ENCODE data around the gene UEVLD.

Gene UEVLD

GRCh38 chr11:18495271-18495670, 93.3 kb downstream of the UEVLD start:
- no peak for DNase-seq

DNA sequence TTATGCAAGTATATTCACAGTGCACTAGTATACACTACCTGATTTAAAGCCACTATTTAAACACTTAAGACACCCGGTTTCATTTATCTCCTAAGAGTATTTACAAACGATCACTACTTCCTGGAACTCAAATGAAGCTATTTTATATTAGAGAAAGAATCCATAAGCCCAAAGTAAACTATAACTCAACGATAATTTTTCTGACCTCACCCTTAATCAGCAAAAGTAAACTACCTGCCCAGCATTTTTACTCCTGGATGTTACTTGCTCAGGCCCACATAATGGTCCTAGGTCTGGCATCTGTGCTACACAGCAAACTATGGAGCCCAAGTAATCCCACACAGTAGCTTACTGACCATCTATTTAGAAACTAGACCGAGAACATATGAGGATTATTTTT, 95.2 kb downstream of the UEVLD start:
- no peak for DNase-seq

- no peak for DNase-seq
Observed at GRCh38 chr11:18492888-18493287, 95.6 kb downstream of the UEVLD start.

- DNase-seq = no peak
Observed at GRCh38 chr11:18491924-18492323, 96.6 kb downstream of the UEVLD start.

DNA sequence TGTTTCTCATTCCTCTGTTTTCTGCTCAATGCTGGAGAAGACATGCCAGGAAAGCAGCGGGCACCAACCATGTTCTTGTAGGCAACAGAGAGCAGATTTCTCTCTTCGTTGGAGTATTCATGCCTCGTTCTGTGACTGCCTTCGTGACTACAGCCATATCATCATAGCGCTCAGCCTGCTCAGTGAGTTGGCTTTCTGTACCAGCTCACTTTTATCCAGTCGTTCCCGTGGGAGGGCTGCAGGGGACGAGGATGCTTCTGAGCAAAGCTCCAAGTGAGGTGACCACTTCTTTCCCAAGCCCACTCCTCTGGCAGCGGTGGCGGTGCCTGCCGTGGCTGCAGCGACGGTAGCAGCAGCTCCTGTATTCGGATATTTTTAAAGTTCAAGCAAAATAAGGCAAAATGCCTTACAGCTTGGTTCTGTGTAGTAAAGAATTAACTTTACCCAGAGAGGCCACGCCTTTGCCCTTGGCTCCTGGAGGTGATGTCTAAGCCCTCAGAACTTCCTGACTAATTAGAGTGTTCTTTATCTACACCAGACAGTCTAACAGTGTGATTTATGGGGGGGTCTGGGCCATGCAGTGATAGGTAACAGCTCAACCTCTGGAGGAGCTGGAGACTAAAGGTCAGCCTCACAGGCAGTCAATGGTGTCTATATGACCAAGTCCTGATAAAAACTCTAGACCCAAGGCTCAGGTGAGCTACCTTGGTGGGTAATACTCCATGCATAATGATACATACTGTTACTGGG, 97.6 kb downstream of the UEVLD start:
- DNase-seq = no peak

- no peak for DNase-seq
Observed at GRCh38 chr11:18490319-18490718, 98.2 kb downstream of the UEVLD start.

- DNase-seq = no peak
Observed at GRCh38 chr11:18485913-18486528, 102.5 kb downstream of the UEVLD start.
